Fibroblast of skin of back (primary cell): ENCODE measurements around the gene CDC42EP5.
"Not testable (repeated sequence)": the region's sequence is repeated elsewhere in the genome, so short reads cannot be mapped to it uniquely, and the experiment has no call there.

Source experiments
- DNase-seq: peaks from one replicate; pipeline ENCODE4 v3.0.0-alpha.2; 2013

The CDC42EP5 gene

DNA sequence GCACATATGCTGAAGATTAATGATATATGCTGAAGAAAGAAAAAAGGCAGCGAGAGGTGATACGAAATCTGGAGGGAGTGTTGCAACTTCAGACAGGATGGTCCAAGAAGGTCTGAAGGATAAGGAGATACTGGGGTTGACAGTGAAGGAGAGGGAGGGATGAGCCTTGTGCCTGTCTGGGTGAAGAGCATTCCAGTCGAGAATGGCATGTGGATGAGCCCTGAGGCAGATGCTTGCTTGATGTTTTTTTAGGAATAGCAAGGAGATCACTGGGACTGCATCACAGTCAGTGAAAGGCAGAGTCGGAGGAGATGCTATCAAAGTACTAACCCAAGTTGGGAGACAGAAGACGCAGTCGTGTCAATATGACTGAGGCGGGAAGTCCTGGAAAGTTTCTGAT lies 16.2 kb upstream of the CDC42EP5 start:
- DNase-seq: no peak

DNA sequence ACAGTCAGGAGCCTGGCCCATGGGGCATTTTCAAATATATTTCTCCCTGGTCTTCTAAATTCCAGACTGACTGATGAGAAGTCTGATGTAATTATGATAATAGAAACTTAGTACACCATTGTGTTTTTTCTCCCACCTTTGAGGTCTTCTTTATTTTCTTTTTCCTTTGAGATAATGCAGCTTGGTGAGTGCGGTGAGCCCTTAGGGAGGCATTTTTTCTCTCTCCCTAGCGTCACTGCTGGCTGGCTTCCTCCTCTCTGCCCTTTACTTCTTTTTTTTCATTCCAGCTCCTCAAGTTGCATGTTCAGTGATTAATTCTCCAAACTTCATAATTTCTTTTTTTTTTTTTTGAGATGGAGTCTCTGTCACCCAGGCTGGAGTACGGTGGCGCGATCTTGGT lies 12.8 kb upstream of the CDC42EP5 start:
- no peak for DNase-seq

DNA sequence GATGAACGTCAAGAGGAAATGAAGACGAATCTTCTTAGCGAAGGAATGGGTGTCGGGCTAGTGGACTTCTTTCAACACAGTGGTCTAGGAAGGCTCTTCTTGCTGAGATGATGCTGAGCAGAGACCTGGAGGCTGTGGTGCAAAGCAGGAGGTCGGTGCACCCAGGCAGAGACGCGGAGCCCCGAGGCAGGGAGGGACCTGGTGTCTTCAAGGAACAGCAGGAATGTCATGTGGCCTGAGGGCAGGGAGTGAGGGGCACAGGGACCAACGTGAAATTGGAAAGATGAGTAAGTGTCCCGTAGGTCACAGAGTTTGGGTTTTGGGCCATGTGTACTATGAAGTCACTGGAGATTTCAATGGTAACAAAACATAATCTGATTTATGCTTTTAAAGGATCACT lies 11.4 kb upstream of the CDC42EP5 start:
- no peak for DNase-seq

DNA sequence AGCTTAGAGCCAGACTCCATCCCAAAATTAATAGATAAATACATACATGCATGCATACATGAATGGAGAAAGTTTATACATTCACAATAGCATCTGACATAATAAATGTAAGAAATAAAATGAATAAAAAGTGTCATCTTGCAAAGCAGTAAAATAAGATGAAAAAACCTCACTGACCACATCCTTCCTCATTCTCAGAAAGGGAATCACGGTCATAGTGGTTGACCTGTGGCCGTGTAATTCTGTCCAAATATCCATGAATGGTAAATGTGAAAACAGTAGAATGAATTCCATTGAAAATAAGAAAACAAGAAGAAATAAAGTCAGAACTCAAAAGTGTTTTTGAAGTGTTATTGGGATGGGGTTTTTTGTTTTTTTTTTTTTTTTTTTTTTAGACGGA lies 9.8 kb upstream of the CDC42EP5 start:
- DNase-seq: no peak

DNA sequence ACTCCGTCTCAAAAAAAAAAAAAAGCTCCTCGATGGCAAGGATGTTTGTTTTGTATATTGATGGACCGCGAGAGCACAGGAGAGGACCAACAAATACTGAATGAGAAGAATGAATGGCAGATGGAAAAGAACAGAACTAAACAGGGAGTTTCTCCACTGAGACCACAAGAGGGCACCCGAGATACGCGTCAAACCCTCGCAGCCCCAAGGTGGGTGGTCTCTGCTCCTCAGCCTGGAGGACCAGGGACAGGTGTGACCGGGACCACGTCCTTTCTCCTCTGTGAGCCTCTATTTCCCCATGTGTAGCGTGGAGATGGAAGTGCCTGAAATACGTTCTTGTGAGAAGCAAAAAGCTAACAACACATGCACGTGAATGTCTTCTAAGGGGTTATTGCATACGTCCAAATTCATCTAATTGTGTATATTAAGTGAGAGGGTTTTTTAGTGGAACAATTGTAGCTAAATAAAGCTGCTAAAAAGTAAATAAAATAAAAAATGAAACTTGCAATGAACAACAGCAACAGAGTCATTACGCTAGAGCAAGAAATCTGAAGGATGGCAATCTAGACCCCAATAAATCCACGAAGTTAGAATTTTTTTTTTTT lies 8.3 kb upstream of the CDC42EP5 start:
- DNase-seq: peak; percentile 51

DNA sequence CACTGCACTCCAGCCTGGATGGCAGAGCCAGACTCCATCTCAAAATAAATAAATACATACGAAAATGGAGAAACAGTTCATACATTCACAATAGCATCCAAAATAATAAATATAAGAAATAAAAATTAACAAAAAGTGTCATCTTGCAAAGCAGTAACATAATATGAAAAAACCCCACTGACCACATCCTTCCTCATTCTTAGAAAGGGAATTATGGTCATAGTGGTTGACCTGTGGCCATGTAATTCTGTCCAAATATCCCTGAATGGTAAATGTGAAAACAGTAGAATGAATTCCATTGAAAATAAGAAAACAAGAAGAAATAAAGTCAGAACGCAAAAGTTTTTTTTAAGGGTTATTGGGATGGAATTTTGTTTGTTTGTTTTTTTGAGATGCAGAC lies 7.0 kb upstream of the CDC42EP5 start:
- no peak for DNase-seq

DNA sequence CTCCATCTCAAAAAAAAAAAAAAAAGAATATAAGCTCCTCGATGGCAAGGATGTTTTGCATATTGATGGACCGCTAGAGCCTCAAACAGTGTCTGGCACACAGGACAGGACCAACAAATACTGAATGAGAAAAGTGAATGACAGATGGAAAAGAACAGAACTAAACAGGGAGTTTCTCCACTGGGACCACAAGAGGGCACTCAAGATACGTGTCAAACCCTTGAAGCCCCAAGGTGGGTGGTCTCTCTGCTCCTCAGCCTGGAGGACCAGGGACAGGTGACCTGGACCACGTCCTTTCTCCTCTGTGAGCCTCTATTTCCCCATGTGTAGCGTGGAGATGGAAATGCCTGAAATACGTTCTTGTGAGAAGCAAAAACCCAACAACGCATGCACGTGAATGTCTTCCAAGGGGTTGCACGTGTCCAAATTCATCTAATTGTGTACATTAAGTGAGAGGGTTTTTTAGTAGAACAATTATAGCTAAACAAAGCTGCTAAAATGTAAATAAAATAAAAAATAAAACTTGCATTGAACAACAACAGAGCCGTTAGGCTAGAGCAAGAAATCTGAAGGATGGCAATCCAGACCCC lies 5.7 kb upstream of the CDC42EP5 start:
- DNase-seq: peak; percentile 49

DNA sequence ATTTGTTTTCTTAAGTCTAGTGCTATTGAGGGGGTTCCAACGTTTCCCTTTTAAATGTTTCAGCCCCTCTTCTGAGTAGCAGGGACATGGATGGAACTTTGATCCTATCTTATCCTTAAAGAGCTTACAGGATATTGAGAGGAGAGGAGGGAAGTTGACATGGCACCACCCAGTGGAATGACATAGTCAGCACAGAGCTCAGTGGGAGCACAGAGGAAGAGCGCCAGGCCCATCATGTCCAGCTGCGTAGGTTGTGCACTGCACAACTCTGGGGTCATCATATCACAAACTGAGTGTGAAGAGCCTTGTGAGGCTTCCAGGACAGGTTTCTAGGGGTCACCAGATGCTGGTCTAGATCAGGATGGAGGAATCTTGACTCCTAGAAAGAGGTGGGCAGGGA lies 4.6 kb upstream of the CDC42EP5 start:
- no peak for DNase-seq

DNA sequence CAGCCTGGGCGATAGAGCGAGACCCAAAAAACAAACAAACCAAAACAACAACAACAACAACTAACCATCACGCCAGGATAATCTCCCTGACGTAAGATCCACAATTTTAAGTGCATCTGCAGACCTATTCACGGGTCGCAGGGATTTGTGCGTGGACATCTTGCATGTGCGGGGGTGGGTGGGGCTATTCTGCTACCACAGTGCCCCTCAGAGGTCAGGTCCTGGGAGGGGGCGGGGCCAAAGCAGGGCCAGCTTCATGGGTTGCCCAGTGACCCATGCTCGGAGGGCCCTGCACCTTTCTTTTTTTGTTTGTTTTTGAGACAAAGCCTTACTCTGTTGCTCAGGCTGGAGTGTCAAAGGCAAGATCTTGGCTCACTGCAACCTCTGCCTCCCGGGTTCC lies 2.6 kb upstream of the CDC42EP5 start:
- no peak for DNase-seq

DNA sequence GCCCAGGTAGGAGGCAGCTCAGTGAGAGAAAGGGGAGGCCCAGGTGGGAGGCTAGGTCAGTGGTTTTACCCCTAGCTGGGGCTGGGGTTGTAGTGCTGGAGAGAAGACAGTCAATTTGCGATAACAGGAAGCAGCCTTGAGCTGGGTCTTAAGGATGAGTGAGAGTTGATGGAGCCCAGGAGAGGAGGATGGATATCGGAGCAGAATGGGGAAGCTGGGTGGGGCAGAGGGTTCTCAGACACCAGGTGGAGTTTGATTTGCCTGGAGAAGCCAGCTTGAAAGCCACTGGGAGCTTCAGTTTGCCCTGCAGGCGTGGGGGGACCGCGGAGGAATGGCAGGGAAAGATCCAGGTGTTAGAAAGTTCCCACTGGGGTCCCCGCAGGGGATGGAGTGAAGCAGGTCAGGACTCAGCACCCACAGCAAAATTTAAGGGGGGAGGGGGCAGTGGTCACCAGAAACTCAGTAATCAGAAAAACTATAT lies 836 bp upstream of the CDC42EP5 start:
- DNase-seq: no peak

DNA sequence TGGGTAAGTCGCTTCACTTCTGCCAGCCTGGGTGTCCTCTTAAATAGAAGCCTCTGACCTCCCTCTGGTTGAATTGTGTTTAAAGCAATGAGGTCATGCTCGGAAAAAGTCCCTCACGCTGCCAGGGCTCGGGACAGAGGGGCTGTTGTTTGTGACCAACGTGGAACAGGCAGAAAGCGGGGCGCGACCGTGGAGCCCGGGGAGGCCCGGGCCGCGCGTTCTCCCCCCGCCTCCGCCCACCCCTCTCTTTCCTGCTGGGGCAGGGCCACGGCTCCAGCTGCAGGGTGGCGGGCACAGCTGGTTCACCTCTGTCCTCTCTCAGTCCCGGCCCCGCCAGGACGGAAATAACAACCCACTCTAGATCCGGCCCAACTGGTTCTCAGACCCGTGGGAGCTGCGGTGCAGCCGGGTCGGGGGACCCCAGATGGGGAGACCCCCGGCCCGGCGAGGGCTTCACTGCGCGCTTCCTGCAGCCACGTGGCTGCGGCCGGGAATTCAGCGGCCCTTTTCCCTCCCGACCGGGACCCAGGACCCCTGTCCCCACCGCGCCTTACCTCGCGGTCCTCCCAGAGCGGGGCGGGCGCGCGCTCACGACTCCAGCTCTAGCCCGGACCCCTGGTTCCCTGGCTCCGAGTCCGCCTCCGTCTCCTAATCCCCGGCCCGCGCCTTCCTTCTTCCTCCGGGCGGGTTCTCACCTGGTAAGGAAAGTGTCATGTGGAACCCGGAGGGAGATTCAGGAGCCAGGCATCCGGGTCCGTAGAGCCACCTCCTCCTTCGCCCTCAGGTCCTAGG lies 1.9 kb downstream of the CDC42EP5 start:
- no peak for DNase-seq

DNA sequence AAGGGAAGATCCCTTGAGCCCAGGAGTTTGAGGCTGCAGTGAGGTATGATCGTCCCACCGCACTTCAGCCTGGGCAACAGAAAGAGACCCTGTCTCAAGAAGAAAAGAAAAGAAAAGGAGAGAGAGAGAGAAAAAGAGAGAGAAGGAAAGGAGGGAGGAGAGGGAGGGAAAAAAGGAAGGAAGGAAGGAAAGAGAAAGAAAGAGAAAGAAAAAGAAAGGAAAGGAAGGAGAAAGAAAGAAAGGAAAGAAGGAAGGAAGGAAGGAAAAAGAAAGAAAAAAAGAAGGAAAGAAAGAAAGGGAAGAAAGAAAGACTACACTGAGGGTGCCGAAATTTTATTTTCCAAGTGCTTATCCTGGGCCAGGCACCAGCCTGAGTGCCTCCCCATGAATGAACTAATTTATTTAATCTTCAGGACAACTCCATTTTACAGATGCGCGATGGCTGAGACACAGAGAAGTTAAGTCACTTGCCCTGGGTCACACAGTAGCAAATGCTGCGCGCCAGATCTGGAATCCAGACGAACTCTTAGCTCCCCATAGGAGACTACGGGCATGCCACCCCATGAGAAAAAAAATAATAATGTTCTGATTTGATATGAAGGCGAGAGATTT lies 2.7 kb downstream of the CDC42EP5 start:
- no peak for DNase-seq

DNA sequence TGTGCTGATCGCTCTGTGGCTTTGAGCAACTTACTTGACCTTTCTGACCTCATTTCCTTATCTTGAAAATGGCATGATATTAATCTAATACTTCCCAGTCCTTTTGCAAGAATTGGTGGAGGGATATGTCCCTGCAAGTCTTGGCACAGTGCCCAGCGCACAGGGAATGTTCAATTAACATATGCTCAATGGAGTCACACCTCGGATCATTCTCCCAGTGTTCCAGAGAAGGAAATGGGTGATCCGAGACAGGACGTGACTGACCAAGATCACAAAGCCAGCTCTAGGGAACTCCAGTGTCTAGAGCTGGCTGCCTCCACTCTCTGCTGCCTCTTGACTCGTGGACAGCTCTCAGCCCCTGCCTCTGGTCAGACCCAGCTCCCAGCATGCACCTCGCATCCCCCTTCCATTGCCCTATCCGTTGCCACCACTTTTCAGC lies 3.6 kb downstream of the CDC42EP5 start:
- no peak for DNase-seq

DNA sequence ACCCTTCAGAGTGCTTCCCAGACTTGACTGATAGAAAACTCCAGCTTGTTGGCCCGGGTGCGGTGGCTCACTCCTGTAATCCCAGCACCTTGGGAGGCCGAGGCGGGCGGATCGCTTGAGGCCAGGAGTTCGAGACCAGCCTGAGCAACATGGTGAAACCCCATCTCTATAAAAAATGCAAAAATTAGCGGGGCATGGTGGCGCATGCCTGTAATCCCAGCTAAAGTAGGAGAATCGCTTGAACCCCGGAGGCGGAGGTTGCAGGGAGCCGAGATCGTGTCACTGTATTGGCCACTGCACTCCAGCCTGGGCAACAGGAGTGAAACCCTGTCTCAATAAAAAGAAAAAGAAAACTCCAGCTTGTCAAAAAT lies 7.0 kb downstream of the CDC42EP5 start:
- not testable (repeated sequence) for DNase-seq

DNA sequence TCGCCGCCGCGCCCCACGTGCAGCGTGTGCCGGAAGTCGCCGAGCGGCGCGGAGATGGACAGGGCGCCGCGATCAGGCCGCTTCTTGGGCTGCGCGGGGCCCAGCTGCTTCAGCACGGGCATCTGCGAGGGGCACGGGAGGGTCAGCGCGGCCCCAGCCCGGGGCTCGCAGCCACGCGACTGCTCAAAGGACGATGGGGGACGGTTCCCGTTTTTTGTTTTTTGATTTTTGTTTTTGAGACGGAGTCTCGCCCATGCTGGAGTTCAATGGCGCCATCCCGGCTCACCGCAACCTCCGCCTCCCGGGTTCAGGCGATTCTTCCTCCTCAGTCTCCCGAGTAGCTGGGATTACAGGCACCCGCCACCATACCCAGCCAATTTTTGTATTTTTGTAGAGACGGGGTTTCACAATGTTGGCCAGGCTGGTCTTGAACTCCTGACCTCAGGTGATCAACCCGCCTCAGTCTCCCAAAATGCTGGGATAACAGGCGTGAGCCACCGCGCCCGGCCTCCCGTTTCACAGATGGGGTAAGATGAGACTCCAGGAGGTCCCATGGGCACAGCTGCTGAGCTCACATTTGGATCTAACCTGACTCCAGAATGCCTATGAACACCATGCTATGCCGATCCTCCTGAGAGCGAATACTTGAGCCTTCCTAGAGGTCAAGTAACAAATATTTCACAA lies 7.5 kb downstream of the CDC42EP5 start:
- DNase-seq: no peak

DNA sequence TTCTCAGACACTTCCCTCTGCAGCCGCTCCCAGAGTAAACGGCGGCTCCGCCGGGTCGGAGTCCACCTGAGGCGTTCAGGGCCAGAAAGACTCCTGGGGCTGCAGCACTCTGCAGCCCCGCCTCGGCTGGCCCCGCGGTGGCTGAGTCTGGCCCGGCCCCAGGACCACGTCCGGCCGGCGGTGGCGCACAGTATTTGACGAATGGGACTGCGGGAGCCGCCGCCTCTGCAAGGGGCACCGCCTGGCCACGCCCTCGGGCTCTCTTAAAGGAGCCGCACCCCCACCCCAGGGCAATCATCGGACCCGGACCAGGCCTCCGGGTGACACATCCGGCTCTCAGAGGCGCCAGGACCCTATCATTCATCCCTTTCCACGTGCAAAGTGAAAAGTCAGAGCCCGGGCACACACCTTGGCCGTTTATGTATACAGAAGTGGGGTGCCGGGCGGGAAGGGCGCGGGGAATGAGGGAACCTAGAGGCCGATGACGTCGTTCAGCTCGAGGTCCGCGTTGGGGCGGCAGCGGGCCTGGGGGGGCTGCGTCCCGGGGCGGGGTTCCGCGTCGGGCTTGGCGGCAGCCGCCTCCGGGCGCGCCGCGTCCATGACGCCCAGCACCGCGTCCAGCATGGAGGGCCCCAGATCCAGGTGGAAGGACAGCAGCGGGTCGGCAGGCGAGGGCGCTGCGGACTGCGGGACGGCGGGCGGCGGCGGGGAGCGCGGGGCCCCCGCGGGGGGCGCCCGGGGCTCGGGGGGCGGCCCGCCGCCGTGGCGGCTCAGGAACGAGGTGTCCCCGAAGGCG lies 8.3 kb downstream of the CDC42EP5 start:
- DNase-seq: peak; percentile 91

DNA sequence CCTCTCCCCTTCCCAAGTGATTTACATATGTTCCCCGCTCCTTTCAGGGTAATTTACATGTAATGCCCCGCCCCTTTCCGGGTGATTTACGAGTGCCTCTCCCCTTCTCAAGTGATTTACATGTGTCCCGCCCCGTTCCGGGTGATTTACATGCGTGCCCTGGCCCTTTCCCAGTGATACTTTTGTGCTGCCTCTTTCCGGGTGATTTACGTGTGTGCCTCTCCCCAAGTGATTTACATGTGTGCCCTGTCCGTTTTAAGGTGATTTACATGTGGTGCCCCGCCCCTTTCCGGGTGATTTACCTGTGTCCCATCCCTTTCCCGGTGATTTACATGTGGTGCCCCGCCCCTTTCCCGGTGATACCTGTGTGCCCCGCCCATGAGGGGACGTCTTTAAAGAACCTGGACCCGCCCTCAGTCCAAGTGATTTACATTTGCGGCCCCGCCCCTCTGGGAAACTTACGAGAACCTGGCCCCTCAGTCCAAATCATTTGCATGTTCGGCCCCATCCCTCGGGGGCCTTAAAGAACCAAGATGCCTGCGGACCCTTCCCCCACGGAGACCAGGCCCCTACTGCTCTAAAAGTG lies 9.0 kb downstream of the CDC42EP5 start:
- peak; percentile 81 for DNase-seq

DNA sequence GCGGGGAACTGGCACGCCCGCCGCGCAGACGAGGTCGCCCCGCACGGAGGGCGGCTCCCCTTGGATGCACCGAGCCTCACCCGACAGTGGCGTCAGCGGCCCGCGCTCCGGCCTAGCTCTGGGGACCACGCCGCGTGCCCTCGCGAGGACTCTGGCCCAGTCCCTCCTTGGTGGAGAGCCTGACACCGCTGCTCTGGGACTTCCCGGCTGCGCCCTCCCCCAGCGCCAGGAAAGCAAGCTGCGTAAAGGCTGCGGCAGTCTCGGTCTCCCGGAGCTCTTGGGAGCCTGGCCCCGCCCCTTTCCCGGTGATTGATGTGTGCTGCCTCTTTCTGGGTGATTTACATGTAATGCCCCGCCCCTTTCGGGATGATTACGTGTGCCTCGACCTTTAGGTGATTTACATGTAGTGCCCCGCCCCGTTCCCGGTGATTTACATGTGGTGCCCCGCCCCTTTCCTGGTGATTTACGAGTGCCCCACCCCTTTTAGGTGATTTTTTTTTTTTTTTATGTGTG lies 9.5 kb downstream of the CDC42EP5 start, which contains the start of gene LENG9:
TSS of gene LENG9 (minus strand) at position 248 of the 513 bp plus-strand sequence. CDS start 252 bp downstream, outside the sequence.
- peak; percentile 99 for DNase-seq

DNA sequence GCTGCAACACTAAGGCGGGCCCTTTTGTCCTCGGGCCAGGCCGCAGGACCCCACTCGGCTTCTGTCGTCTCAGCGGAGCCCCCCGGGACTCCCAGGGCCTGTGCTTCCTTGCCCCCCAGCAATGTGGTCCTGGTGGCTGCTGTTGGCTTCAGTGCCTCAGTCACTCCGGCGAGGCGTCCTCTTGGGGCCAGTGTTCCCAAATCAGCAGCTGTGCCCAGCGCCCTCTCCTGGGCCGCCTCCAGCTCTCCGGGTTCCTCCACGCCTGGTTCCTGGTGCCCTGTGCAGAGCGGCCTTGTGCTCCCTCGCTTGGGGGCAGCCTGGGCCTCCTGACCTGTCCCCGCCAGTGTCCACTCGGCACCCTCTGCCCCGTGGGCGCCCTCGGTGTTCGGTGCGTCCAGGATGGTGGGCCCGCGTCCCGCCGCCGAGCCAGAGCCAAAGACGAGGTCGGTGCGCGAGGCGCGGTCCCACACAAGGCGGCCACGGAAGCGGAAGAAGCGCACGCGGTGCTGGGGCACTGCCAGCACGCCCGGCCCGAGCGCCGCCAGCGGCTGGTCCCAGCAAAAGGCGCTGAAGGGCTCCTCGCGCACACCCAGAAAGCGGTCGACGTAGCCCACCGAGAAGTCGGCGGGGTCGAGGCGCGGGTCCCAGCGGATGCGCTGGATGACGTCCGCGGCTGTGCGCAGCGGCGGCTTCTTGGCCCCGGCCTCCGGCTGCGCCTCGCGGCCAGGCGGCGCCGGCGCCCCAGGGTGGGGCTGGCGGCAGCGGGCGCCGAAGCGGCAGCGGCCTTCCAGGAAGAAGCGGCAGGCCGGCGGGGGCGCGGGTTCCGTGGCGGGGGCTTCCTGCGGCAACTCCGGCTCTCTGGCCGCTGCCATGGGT lies 10.2 kb downstream of the CDC42EP5 start:
- peak; percentile 66 for DNase-seq

DNA sequence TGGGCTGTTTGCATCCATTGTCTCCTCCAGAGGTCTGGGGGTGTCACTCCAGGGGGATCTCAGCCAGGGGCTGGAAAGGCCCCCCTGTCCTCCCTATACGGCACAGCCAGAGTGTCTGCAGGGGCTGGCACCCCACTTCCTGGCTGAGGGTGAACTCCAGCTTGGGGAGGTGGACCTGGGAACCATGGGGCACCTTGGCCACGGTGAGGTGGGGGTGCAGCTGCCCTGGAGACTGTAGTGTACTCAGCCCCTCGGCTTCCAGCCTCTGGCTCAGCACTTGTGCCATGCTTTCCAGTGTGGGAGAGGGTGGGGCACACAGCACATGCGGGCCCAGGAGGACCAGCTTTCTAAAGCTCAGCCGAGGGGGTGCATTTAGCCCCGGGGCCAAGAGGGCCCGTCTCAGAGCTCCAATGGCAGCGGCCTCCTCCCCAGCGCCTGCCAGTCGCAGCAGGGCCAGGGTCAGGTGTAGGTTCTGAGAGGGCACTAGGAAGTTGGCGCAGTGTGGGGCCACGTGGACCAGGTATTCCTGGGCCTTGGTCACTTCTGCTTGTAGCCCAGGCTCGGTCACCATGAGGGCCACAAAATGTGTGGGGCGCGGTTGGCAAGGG lies 10.9 kb downstream of the CDC42EP5 start:
- DNase-seq: no peak
